M059J (cell line): ENCODE data around the gene RFX1. TPM values are rescaled to one million over a fixed set of nuclear protein-coding genes. Genes with fewer than 3 reads are reported as not detected.
"Not testable (repeated sequence)": the region's sequence is repeated elsewhere in the genome, so short reads cannot be mapped to it uniquely, and the experiment has no call there.

Experiments
- DNase-seq: peaks from one replicate; pipeline ENCODE4 v3.0.0-alpha.2; 2012; ENCODE audit warnings: low read depth
- total RNA-seq: library from RNA; depleted of rRNA; stranded (reverse); fragments of >200 nt; shearing (Covaris generic); gene quantifications from 2 replicates; pipeline ENCODE4 v1.2.3, GENCODE V29; 2014

RFX1 gene
- total RNA-seq, 1 experiment from 2014 or later: 3.1 TPM

DNA sequence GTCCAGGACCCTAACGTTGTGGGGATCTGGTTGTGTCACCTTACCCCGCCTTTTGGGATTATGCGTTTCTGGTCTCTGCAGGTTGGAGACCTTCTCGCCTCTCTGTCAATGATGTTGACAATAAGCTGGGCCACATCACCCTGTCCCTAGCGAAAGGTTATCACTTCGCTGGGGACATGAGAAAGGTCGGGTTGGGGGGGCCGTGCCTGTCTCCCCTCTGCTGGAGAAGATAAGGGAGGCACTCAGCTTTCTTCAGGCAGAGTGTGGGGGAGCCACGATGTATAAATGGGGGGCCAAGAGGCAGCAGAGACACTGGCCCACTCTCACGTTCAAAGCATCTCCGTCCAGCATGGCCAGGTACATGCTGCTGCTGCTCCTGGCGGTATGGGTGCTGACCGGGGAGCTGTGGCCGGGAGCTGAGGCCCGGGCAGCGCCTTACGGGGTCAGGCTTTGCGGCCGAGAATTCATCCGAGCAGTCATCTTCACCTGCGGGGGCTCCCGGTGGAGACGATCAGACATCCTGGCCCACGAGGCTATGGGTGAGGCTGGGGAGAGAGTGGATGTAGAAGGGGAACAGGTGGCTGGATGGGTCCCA lies 21.8 kb upstream of the RFX1 start, which contains the start of gene RLN3:
RLN3 (plus strand) TSS at position 293 of the 595 bp plus-strand sequence; CDS start at position 350, 57 bp downstream.
- DNase-seq: no peak

GRCh38 chr19:14026652-14027192 lies 20.6 kb upstream of the RFX1 start:
- DNase-seq: not testable (repeated sequence)

- peak; percentile 69 for DNase-seq
These were observed 17.5 kb upstream of the RFX1 start for GRCh38 chr19:14023404-14024235.

GRCh38 chr19:14022469-14022868 lies 16.3 kb upstream of the RFX1 start:
- peak; percentile 80 for DNase-seq

- no peak for DNase-seq
These were observed 15.4 kb upstream of the RFX1 start for GRCh38 chr19:14021474-14021873.

DNA sequence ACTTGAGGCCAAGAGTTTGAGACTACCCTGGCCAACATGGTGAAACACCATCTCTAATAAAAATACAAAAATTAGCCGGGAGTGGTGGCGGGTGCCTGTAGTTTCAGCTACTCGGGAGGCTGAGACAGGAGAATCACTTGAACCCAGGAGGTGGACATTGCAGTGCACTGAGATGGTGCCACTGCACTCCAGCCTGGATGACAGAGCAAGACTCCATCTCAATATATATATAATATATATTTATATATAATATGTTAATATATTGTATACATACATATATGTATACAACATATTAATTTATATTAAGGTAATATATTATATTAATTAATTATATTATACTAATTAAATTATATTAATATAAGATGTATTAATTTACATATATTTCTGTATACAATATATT lies 13.6 kb upstream of the RFX1 start:
- not testable (repeated sequence) for DNase-seq

DNA sequence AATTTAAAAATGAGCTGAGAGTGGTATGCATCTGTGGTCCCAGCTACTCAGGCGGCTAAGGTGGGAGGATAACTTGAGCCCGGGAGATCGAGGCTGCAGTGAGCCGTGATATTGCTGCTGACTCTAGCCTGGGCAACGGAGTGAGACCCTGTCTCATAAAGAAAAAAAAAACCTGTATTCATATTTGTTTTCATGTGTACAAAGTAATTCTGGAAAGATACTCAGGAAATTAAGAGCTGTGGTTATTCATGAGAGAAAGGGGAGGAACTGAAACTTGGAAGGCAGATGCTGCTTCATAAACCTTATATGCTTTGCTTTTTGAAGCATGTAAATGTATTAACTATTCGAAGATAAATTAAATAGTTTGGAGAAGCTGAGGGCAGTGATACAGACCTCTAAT lies 13.0 kb upstream of the RFX1 start:
- DNase-seq: no peak

GRCh38 chr19:14015524-14016035 lies 9.5 kb upstream of the RFX1 start:
- no peak for DNase-seq

DNA sequence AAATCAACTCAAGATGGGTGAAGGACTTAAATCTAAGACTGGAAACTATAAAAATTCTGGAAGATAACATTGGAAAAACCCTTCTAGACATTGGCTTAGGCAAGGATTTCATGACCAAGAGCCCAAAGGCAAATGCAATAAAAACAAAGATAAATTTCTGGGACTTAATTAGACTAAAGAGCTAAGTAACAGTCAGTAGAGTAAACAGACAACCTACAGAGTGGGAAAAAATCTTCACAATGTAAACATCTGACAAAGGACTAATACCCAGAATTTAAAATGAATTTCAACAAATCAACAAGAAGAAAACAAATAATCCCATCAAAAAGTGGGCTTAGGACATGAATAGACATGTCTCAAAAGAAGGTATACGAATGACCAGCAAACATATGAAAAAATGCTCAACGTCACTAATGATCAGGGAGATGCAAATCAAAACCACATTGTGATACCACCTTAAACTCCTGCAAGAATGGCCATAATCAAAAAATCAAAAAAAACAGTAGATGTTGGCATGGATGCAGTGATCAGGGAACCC lies 6.3 kb upstream of the RFX1 start:
- no peak for DNase-seq

DNA sequence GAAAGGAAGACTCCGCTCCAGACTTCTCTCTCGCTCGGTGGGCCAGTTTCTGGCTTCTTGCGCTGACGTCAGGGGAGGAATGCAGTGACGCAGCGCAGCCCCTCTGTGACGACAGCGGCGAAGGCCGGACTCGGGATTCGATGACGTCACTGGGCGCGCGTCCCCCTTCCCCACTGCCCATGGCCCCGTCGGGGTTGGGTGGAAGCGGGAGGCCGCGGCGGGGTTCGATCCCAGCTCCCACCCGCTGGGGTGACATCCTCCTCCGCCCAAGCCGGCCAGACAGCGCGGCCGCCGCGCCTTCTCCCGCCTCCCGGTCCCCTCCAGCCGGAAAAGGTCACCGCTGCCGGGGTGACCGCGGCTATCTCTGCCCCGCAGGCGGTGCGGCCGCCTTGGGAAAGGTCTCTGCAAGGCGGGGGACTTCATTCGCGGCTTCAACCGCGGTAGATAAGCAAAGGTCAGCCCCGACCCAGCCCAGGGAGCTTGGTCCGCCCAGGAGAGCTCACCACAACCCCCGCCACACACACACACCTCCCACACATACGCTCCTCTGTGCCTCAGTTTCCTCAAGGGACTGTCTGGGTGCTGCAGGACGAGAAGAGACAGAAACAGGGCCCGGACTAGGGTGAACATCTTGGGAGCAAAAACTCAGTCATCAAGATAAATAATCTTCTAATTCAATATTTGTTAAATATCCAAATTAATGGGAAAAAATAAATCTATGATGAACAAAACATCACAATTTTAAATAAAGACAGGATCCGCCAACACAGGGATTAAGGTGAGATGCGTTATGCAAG lies 844 bp upstream of the RFX1 start:
- no peak for DNase-seq

DNA sequence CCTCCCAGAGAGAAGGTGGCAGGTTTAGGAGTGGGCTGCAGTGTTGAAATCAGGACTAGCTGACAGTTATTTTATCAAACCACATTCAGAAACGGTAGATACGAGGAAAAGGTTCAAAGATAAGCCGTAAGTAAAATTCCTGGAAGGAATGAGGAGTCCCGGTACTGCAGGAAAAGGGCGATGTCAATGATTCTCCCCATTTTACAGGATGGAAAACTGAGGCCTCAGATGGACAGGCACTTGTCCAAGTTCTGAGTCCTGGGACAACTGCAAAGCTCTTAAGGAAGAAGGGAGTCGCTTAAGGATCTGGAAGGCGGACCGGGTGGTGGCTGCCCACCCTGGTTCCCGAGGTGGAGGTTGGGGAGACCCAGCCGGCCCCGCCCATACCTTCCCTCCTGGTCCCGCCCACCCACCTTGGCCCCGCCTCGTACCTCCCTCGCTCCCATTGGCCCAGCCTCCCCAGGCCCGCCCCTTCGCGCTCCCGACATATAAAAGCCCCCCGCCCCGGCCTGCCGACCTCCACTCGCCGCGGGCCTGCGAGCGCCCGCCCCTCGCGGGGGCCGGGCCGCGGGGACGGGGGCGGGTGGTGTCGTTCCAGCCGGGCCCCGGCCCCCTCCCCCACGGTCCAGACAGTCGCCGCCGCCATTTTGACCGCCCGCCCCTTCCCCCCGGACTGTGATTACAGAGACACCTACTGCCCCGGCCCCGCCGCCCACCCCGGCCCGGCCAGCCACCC lies 603 bp downstream of the RFX1 start:
- DNase-seq: peak; percentile 71

GRCh38 chr19:14004619-14005348 lies 1.3 kb downstream of the RFX1 start:
- DNase-seq: no peak

DNA sequence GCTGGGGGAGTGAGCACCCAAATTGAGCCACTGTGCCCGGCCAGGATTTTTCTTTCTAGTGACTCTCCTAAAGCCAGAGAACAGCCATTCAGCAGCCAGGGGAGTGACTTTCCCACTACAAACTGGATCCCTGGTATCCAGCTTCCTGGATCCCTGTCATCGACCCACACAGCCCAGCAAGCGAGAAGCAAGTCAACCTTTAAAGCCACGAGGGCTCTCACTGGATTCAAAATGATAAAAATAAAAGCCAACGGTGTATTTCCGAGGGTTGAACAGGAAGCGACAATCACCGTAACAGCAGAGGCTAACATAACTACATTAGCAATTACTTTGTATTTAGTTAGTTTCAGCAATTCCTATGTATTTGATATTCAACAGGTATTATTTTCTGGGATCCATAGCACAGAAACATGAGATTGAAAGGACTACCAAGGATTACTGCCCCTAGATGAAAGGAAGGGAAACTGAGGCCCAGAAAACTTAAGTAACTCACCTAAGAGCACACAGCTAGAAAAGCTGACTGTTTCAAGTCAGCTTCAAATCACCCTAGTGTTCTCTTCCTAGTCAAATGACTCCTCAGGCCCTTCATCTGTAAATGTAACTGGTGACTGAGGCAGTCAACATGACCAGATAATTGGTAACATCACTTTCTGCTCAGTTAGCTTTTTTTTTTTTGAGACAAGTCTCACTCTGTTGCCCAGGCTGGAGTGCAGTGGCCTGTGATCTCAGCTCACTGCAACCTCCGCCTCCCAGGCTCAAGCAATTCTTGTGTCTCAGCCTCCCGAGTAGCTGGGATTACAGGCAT lies 2.7 kb downstream of the RFX1 start:
- DNase-seq: no peak

DNA sequence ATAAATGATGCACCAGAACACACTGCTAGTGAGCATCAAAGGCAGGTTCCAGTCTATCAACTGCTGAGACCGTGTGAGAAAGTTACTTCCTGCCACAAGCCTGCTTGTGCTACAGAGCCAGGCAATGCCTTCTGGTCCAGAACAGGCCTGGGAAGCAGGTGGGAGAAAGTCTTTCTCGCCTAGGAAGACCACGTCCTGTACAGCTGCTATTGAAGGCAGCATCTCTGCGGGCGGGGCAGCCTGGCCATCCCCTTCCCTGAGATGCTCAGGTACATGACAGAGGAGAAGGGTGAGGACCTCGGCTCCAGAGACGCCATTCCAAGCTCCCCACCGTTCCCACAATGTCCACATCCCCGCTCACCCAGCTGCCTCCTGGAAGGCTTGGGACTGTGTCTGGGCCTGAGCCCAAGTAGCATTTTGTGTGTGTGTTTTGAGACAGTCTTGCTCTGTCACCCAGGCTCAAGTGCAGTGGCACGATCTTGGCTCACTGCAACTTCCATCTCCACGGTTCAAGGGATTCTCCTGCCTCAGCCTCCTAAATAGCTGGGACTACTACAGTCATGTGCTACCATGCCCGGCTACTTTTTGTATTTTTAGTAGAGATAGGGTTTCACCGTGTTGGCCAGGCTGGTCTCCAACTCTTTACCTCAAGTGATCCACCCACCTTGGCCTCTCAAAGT lies 3.4 kb downstream of the RFX1 start:
- DNase-seq: no peak

DNA sequence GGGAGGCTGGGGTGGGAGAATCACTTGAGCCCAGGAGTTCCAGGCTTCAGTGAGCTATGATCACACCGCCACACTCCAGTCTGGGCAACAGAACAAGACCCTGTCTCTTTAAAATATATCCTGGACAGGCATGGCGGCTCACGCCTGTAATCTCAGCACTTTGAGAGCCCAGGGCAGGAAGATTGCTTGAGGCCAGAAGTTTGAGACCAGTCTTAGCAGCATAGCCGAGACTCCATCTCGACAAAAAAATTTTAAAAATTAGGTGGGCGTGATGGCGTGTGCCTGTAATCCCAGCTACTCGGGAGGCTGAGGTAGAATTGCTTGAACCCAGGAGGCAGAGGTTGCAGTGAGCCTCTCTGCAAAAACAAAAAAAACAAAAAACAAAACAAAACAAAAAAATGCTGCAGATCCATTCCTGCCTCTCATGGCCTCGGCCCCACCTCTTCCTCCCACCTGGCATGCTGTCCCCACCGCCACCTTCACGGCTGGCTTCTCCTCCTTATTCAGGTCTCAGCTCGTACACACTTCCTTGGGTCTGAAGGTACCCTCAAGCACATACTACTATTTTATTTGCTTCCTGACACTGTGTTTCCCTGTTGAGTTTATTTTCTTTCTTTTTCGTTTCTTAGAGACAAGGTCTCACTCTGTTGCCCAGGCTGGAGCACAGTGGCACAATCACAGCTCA lies 5.3 kb downstream of the RFX1 start:
- no peak for DNase-seq

- no peak for DNase-seq
These were observed 7.0 kb downstream of the RFX1 start for GRCh38 chr19:13999085-13999484.

GRCh38 chr19:13998426-13998825 lies 7.7 kb downstream of the RFX1 start:
- DNase-seq: no peak

GRCh38 chr19:13997631-13997962 lies 8.5 kb downstream of the RFX1 start:
- no peak for DNase-seq
